HCT116 (cell line): ENCODE data around the gene SNTG2. TPM values are rescaled to one million over a fixed set of nuclear protein-coding genes. Genes with fewer than 3 reads are reported as not detected.

ENCODE experiments used
- ATAC-seq: fragments of 200-7000 bp; cut with Tn5 transposase; 2 replicates; pipeline ENCODE4 v1.9.1; 2020; ENCODE audit warnings: mild to moderate bottlenecking, moderate library complexity
- BruUV-seq: library from RNA; stranded (reverse); fragments of 400-500 nt; replicated peaks from 2 replicates; lab custom pipeline; 2021; lab: Mats Ljungman, UMichigan
- CTCF ChIA-PET: fragments of 300-600 bp; sonication (Branson Sonifier 250); formaldehyde crosslinking; loops from one replicate; lab custom pipeline; 2021; ENCODE audit warnings: antibody characterized with exemption; lab: Charles Lee
- POLR2A ChIA-PET: fragments of 300-600, 350-600 bp; sonication (Branson Sonifier 250); formaldehyde crosslinking; loops from one replicate; lab custom pipeline; 2021; ENCODE audit warnings: antibody characterized with exemption; lab: Charles Lee
- RAD21 ChIA-PET, 2 experiments: fragments of 300-600 bp; sonication (Branson Sonifier 250); formaldehyde crosslinking; loops; one replicate each; lab custom pipeline; 2023; ENCODE audit warnings: low total read pairs in 2 of 2; ENCODE audit not compliant: uncharacterized antibody in 2 of 2, unreplicated experiment in 2 of 2, low non-redundant PET in 1 of 2; lab: Charles Lee
- DNase-seq: peaks from one replicate; pipeline ENCODE4 v3.0.0-alpha.2; 2010; ENCODE audit warnings: low read depth, low spot score
- H2AFZ ChIP-seq: fragments of 200-600 bp; shearing (Covaris generic), sonication (generic); 2 replicates; pipeline ENCODE4 v1.6.1; 2017; ENCODE audit warnings: low read depth, mixed run types, mixed read lengths, antibody characterized with exemption, low read length; ENCODE audit not compliant: poor library complexity, severe bottlenecking
- H3K27ac ChIP-seq: 2 replicates; pipeline ENCODE4 v1.5.1; 2012; ENCODE audit warnings: low read depth, low read length
- H3K27me3 ChIP-seq: fragments of 200-600 bp; sonication (generic); 2 replicates; pipeline ENCODE4 v1.6.1; 2016; ENCODE audit warnings: mixed run types, low read length, mixed read lengths; ENCODE audit not compliant: insufficient read depth
- H3K36me3 ChIP-seq, 2 experiments: fragments of 200-500 bp in 1 of 2; fragments of 200-600 bp in 1 of 2; sonication (Bioruptor generic) in 1 of 2; sonication (generic) in 1 of 2; 2 replicates each; pipeline versions ENCODE4 v1.5.1 to v1.6.1; 2014 to 2016; ENCODE audit warnings: low read length in 2 of 2, inconsistent platforms in 1 of 2, mixed read lengths in 1 of 2, mixed run types in 1 of 2; ENCODE audit not compliant: insufficient read depth in 2 of 2, control insufficient read depth in 1 of 2
- H3K4me1 ChIP-seq, 2 experiments: fragments of 200-600 bp in 1 of 2; sonication (generic) in 1 of 2; 2 replicates each; pipeline versions ENCODE4 v1.5.1 to v1.6.1; 2012 to 2017; ENCODE audit warnings: low read length in 2 of 2, inconsistent platforms in 1 of 2, mild to moderate bottlenecking in 1 of 2, mixed read lengths in 1 of 2, mixed run types in 1 of 2, moderate library complexity in 1 of 2; ENCODE audit not compliant: insufficient read depth in 2 of 2, control insufficient read depth in 1 of 2
- H3K4me2 ChIP-seq: fragments of 200-600 bp; sonication (generic); 2 replicates; pipeline ENCODE4 v1.6.1; 2017; ENCODE audit warnings: mixed run types, low read length, mixed read lengths
- H3K4me3 ChIP-seq, 2 experiments: fragments of 200-600 bp in 1 of 2; sonication (generic) in 1 of 2; replicated peaks in 1 of 2; 2 replicates each; pipeline ENCODE4 v1.5.1; 2011 to 2016; ENCODE audit warnings: low read length in 2 of 2, control low read depth in 1 of 2, low read depth in 1 of 2, mild to moderate bottlenecking in 1 of 2, mixed read lengths in 1 of 2, mixed run types in 1 of 2
- H3K79me2 ChIP-seq: fragments of 200-600 bp; sonication (generic); 2 replicates; pipeline ENCODE4 v1.6.1; 2017; ENCODE audit warnings: mild to moderate bottlenecking, mixed run types, low read length, moderate library complexity, mixed read lengths; ENCODE audit not compliant: insufficient read depth
- H3K9ac ChIP-seq: fragments of 200-600 bp; sonication (generic); 2 replicates; pipeline ENCODE4 v1.6.1; 2016; ENCODE audit warnings: low read length, mixed read lengths
- H3K9me2 ChIP-seq: fragments of 200-600 bp; sonication (generic), shearing (Covaris generic); 2 replicates; pipeline ENCODE4 v1.6.1; 2017; ENCODE audit warnings: mixed run types, mild to moderate bottlenecking, moderate library complexity; ENCODE audit not compliant: insufficient read depth
- H3K9me3 ChIP-seq, 2 experiments: fragments of 200-500 bp in 1 of 2; fragments of 200-600 bp in 1 of 2; sonication (Bioruptor generic) in 1 of 2; sonication (generic) in 1 of 2; 2 replicates each; pipeline ENCODE4 v1.6.1; 2014 to 2017; ENCODE audit warnings: low read length in 2 of 2, mixed read lengths in 2 of 2, inconsistent platforms in 1 of 2, low read depth in 1 of 2, mild to moderate bottlenecking in 1 of 2, mixed run types in 1 of 2, moderate library complexity in 1 of 2; ENCODE audit not compliant: control insufficient read depth in 1 of 2, insufficient read depth in 1 of 2
- H4K20me1 ChIP-seq: fragments of 200-600 bp; sonication (generic), shearing (Covaris generic); 2 replicates; pipeline ENCODE4 v1.6.1; 2017; ENCODE audit warnings: mixed run types, mild to moderate bottlenecking, moderate library complexity; ENCODE audit not compliant: insufficient read depth
- ATF3 ChIP-seq: IDR thresholded peaks from 2 replicates; pipeline ENCODE4 v1.6.1; 2012
- CBX3 ChIP-seq: IDR thresholded peaks from 2 replicates; pipeline ENCODE4 v1.6.1; 2012; ENCODE audit warnings: low read depth
- CEBPB ChIP-seq: IDR thresholded peaks from 2 replicates; pipeline ENCODE4 v1.6.1; 2012; ENCODE audit warnings: low read depth
- EZH2 ChIP-seq: fragments of 200-600 bp; sonication (generic); IDR thresholded peaks from 2 replicates; pipeline ENCODE4 v1.6.1; 2017; ENCODE audit warnings: antibody characterized with exemption, mixed run types
- EZH2phosphoT487 ChIP-seq: fragments of 200-600 bp; IDR thresholded peaks from 2 replicates; pipeline ENCODE4 v1.6.1; 2018; ENCODE audit warnings: antibody characterized with exemption, borderline replicate concordance
- FOSL1 ChIP-seq: IDR thresholded peaks from 2 replicates; pipeline ENCODE4 v1.6.1; 2012; ENCODE audit warnings: low read depth
- JUND ChIP-seq: IDR thresholded peaks from 2 replicates; pipeline ENCODE4 v1.6.1; 2012
- MAX ChIP-seq: IDR thresholded peaks from 2 replicates; pipeline ENCODE4 v1.6.1; 2012
- REST ChIP-seq: IDR thresholded peaks from 2 replicates; pipeline ENCODE4 v1.6.1; 2012; ENCODE audit warnings: low read depth
- SIN3A ChIP-seq: IDR thresholded peaks from 2 replicates; pipeline ENCODE4 v1.6.1; 2012; ENCODE audit warnings: low read depth
- SP1 ChIP-seq: IDR thresholded peaks from 2 replicates; pipeline ENCODE4 v1.6.1; 2012; ENCODE audit warnings: low read depth
- SRF ChIP-seq: IDR thresholded peaks from 2 replicates; pipeline ENCODE4 v1.6.1; 2012; ENCODE audit warnings: low read depth
- YY1 ChIP-seq: IDR thresholded peaks from 2 replicates; pipeline ENCODE4 v1.6.1; 2011; ENCODE audit warnings: low read length, low read depth, moderate library complexity, mild to moderate bottlenecking; ENCODE audit not compliant: insufficient replicate concordance; ENCODE audit errors: extremely low read depth
- ZBTB33 ChIP-seq: IDR thresholded peaks from 2 replicates; pipeline ENCODE4 v1.6.1; 2011; ENCODE audit warnings: mild to moderate bottlenecking, low read length, moderate library complexity; ENCODE audit not compliant: insufficient replicate concordance; ENCODE audit errors: extremely low read depth
- ZFX ChIP-seq: fragments of 450-650 bp; IDR thresholded peaks from 2 replicates; pipeline ENCODE4 v1.6.1; 2017
- intact Hi-C: fragments of 100-400 bp; cut with micrococcal nuclease; formaldehyde crosslinking; loops from 2 replicates; pipeline ENCODE4 v1.10.0; 2022
- total RNA-seq: library from RNA; stranded (reverse); gene quantifications from one replicate; pipeline ENCODE4 v1.2.1, GENCODE V29; 2021; ENCODE audit not compliant: unreplicated experiment

The SNTG2 gene
- total RNA-seq, 1 experiment from 2014 or later: not detected

GRCh38 chr2:1047485-1047884 is 96.8 kb downstream of the SNTG2 start:
- Histone ChIP-seq H3K4me3 (no peak overlapping the region), H3K9ac (no peak overlapping the region), H3K79me2 (no peaks in the 10 kb centered on the region), H3K4me1 (no peaks in the 10 kb centered on the region), H3K27me3 (peaks cover 3% of the 10 kb centered on the region; the same call in 1 of the 2 replicates), H3K36me3 (no peaks in the 10 kb centered on the region), H3K4me2 (no peak overlapping the region), H3K27ac (no peak overlapping the region), H3K9me2 (no peaks in the 10 kb centered on the region), H2AFZ (no peak overlapping the region), H3K9me3 (no peaks in the 10 kb centered on the region), H4K20me1 (no peaks in the 10 kb centered on the region)
- no peak for ATAC-seq
- TF ChIP-seq CEBPB (no peak), MAX (0 out of 2 replicates have a peak, but pooled peaks have one; percentile 18)
- POLR2A ChIA-PET: no interaction called here
- BruUV-seq: no TSS peak
- RAD21 ChIA-PET: no interaction called here
- CTCF ChIA-PET: no interaction called here
- DNase-seq: no peak
- intact Hi-C loops: loop anchor here (10.0 kb wide), 1 partner anchor 333 kb away; no protein-coding TSS in a partner anchor

- Histone ChIP-seq H3K27ac (no peak overlapping the region), H3K27me3 (peaks cover 3% of the 10 kb centered on the region; the same call in 1 of the 2 replicates), H4K20me1 (no peaks in the 10 kb centered on the region), H3K9me3 (no peaks in the 10 kb centered on the region), H3K79me2 (no peaks in the 10 kb centered on the region), H2AFZ (no peak overlapping the region), H3K4me3 (no peak overlapping the region), H3K36me3 (no peaks in the 10 kb centered on the region), H3K9me2 (no peaks in the 10 kb centered on the region), H3K4me1 (no peaks in the 10 kb centered on the region), H3K4me2 (no peak overlapping the region), H3K9ac (no peak overlapping the region)
- intact Hi-C loops: loop anchor here (10.0 kb wide), 1 partner anchor 335 kb away; no protein-coding TSS in a partner anchor
- ChIA-PET CTCF (no interaction called here), POLR2A (no interaction called here), RAD21 (no interaction called here)
- no peak for ATAC-seq
- no peak for DNase-seq
- BruUV-seq: no TSS peak
- TF ChIP-seq EZH2phosphoT487 (no peak), ZBTB33 (no peak), ATF3 (no peak), SRF (no peak), MAX (no peak), YY1 (no peak), FOSL1 (no peak), CBX3 (no peak), ZFX (no peak), SP1 (no peak), REST (no peak), EZH2 (no peak), SIN3A (no peak), JUND (no peak)
Measured at GRCh38 chr2:1049691-1050090, 99.0 kb downstream of the SNTG2 start.
